LNCAP (cell line): Measurements from ENCODE around the gene BUB1B.

ENCODE experiments used
- TF ChIP-seq, protein P1 (sequence below): fragments of 450-650 bp; IDR thresholded peaks from 2 replicates; pipeline ENCODE4 v1.5.1; 2017; ENCODE audit warnings: mild to moderate bottlenecking

The BUB1B gene

GRCh38 chr15:40125950-40126349, 34.9 kb upstream of the BUB1B start:
- TF ChIP-seq, protein P1, sequence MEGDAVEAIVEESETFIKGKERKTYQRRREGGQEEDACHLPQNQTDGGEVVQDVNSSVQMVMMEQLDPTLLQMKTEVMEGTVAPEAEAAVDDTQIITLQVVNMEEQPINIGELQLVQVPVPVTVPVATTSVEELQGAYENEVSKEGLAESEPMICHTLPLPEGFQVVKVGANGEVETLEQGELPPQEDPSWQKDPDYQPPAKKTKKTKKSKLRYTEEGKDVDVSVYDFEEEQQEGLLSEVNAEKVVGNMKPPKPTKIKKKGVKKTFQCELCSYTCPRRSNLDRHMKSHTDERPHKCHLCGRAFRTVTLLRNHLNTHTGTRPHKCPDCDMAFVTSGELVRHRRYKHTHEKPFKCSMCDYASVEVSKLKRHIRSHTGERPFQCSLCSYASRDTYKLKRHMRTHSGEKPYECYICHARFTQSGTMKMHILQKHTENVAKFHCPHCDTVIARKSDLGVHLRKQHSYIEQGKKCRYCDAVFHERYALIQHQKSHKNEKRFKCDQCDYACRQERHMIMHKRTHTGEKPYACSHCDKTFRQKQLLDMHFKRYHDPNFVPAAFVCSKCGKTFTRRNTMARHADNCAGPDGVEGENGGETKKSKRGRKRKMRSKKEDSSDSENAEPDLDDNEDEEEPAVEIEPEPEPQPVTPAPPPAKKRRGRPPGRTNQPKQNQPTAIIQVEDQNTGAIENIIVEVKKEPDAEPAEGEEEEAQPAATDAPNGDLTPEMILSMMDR = no peak

DNA sequence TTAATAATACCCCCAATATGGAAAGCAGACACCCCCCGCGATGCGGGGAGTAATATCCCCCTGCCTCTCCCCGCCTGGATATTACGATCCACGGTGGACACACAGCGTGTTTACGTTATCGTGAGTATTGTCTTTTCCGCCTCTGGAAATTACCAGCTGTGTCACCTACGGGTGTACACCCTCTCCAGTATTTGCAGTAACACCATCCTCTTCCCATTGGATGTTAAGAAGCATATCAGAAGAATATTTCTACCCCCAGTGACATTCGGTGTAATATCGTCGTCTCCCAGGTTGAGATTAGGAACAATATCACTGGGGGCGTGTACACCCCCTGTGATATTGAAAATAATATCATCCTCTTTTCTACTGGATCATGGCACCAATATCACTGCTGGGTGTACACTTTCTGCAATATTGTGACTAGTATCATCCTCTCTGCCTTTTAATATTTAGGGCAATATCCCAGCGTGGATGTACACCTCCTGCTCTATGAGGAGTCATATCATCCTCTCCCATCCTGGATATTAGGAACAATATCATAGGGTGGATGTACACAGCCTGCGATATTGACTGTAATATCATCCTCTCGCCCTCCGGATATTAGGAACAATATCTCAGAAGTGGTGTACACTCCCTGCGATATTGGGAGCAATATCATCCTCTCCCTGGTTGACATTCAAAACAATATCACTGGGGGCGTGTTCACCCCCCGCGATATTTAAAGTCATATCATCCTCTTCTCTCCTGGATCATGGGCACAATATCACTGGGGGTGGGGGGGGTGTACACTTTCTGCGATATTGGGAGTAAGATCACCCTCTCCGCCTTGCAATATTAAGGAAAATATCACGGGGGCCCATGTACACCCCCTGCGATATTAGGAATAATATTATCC, 31.9 kb upstream of the BUB1B start:
- TF ChIP-seq, protein P1 = no peak

GRCh38 chr15:40130118-40130517, 30.8 kb upstream of the BUB1B start:
- TF ChIP-seq, protein P1 = no peak

GRCh38 chr15:40130799-40131502, 29.9 kb upstream of the BUB1B start:
- TF ChIP-seq, protein P1 = no peak

DNA sequence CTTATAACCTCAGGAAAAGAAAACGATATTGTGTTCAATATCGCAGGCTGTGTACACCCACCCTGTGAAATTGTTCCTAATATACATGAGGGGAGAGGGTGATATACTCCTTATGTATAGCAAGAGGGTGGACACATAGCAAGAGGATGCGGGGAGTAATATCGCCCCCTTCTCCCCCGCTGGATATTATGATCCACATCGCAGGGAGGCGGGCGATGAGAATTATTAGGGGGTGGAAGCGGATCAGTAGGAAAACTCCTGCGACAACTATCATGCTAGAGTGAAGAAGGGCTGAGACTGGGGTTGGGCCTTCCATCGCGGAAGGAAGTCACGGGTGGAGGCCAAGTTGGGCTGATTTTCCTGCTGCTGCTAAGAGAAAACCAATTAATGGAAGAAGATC, 27.3 kb upstream of the BUB1B start:
- TF ChIP-seq, protein P1 = no peak

GRCh38 chr15:40134885-40135284, 26.0 kb upstream of the BUB1B start:
- TF ChIP-seq, protein P1 = no peak

DNA sequence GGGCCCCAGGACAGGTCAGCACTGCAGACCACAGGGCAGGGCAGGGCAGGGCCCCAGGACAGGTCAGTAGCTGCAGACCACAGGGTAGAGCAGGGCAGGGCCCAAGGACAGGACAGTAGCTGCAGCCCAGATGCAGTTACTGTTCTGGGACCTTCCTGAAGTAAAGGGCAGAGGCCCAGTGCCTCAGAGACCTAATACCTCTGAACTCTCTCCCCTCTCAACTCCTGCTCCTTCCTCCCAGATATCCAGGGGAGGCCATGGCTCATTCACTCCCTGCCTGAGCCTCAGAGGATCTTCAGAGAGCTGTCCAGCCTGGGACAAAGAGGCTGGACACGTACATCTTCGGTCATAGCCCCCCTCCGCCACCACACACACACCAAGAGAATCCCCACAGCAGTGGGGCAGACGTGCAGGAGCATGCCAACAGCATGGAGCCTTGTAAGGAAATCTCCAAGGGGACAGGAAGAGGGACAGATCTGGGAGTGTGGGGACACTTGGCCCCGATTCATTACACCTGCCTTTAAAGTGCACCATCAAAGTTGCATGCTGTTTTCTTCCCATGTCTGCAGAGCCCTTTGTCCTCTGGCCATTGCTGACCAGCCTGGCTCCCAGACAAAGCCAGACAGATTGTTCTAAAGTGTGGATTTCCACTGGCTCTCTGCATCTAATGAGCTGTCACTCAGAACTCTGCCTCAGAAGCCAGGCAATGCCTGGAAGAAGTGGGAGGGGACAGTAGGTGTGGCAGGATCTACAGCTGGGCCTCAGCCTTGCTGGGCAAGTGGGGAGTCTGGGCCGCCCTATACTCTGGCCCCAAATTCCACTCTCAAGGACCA, 24.2 kb upstream of the BUB1B start:
- TF ChIP-seq, protein P1 = no peak
